ENCODE measurements around the gene TBC1D2B.

The TBC1D2B gene

DNA sequence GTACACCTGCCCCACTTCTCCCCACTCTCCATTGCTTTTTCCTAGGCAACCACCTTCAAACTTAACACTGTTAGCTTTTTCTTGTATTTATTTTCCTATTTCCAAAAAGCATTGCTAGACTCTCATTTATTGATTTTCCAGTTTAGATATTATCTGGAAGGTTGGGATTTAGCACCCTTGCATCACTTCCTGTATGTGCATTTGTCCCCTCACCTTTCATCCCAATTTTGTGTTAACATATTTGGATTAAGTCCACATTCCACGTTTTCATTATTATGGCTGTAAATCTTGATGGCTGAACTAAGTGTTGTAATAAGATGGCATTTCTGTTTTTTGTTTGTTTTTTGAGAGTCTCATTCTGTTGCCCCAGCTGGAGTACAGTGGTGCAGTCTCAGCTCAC lies 109.7 kb downstream of the TBC1D2B start:
- no peak for TF ChIP-seq TAF1 (IDR thresholded peaks at IDR 0.05; ENCODE audit: borderline replicate concordance, insufficient read depth, low read length)
- no peak for TF ChIP-seq FOXP2 (optimal IDR thresholded peaks at IDR 0.05; ENCODE audit: borderline replicate concordance, extremely low read depth, extremely low read length, insufficient read depth)
- TF ChIP-seq, protein P1, sequence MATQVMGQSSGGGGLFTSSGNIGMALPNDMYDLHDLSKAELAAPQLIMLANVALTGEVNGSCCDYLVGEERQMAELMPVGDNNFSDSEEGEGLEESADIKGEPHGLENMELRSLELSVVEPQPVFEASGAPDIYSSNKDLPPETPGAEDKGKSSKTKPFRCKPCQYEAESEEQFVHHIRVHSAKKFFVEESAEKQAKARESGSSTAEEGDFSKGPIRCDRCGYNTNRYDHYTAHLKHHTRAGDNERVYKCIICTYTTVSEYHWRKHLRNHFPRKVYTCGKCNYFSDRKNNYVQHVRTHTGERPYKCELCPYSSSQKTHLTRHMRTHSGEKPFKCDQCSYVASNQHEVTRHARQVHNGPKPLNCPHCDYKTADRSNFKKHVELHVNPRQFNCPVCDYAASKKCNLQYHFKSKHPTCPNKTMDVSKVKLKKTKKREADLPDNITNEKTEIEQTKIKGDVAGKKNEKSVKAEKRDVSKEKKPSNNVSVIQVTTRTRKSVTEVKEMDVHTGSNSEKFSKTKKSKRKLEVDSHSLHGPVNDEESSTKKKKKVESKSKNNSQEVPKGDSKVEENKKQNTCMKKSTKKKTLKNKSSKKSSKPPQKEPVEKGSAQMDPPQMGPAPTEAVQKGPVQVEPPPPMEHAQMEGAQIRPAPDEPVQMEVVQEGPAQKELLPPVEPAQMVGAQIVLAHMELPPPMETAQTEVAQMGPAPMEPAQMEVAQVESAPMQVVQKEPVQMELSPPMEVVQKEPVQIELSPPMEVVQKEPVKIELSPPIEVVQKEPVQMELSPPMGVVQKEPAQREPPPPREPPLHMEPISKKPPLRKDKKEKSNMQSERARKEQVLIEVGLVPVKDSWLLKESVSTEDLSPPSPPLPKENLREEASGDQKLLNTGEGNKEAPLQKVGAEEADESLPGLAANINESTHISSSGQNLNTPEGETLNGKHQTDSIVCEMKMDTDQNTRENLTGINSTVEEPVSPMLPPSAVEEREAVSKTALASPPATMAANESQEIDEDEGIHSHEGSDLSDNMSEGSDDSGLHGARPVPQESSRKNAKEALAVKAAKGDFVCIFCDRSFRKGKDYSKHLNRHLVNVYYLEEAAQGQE (IDR thresholded peaks at IDR 0.05; ENCODE audit: insufficient read depth in 1 of 2, low read depth in 2 of 2, low read length in 2 of 2) = no peak
- TF ChIP-seq POLR2AphosphoS5 (IDR thresholded peaks at IDR 0.05; ENCODE audit: low read depth, low read length) = no peak
- no peak for TF ChIP-seq SIN3A (IDR thresholded peaks at IDR 0.05; ENCODE audit: borderline replicate concordance, insufficient read depth, low read length)

- TF ChIP-seq, protein P1 (IDR thresholded peaks at IDR 0.05; ENCODE audit: insufficient read depth in 1 of 2, low read depth in 2 of 2, low read length in 2 of 2) = no peak
- TF ChIP-seq FOXP2 (optimal IDR thresholded peaks at IDR 0.05; ENCODE audit: borderline replicate concordance, extremely low read depth, extremely low read length, insufficient read depth) (no peak), POLR2AphosphoS5 (IDR thresholded peaks at IDR 0.05; ENCODE audit: low read depth, low read length) (no peak), TAF1 (IDR thresholded peaks at IDR 0.05; ENCODE audit: borderline replicate concordance, insufficient read depth, low read length) (no peak), SIN3A (IDR thresholded peaks at IDR 0.05; ENCODE audit: borderline replicate concordance, insufficient read depth, low read length) (no peak)
Observed at GRCh38 chr15:77966540-77967234, 110.8 kb downstream of the TBC1D2B start.

DNA sequence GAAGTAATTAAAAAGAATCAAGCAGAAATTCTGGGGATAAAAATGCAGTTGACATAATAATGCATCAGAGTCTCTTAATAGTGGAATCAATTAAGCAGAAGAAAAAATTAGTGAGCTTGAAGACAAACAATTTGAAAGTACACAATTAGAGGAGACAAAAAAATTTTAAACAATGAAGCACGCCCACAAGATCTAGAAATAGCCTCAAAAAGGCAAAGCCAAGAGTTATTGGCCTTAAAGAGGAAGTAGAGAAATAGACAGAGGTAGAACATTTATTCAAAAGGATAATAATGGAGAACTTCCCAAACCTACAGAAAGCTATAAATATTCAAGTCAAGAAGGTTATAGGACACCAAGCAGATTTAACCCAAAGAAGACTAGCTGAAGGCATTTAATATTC lies 113.3 kb downstream of the TBC1D2B start:
- TF ChIP-seq, protein P1 (IDR thresholded peaks at IDR 0.05; ENCODE audit: insufficient read depth in 1 of 2, low read depth in 2 of 2, low read length in 2 of 2) = no peak
- TF ChIP-seq POLR2AphosphoS5 (IDR thresholded peaks at IDR 0.05; ENCODE audit: low read depth, low read length) (no peak), SIN3A (IDR thresholded peaks at IDR 0.05; ENCODE audit: borderline replicate concordance, insufficient read depth, low read length) (no peak), TAF1 (IDR thresholded peaks at IDR 0.05; ENCODE audit: borderline replicate concordance, insufficient read depth, low read length) (no peak), FOXP2 (optimal IDR thresholded peaks at IDR 0.05; ENCODE audit: borderline replicate concordance, extremely low read depth, extremely low read length, insufficient read depth) (no peak)

DNA sequence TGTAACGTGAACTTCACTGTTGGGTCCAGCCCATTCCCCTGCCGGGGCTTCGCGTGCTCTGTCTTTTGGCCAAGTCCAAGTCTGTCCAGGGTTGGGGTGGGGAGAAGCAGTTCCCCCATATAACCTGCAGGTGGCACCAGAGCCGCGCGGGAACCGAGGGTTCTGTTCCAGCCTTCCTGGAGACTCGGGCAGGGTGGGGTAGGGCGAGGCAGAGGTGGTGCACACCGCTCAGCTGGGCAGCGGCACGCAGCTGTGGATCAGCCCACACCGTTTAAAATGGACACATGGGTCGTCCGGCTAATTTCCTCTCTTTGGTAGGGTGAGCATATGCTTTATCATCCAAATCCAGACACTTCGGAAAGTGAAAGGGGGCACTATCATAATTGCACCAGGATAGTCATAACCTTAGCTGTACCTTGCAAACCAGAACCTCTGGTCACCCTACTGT lies 118.1 kb downstream of the TBC1D2B start:
- no peak for TF ChIP-seq POLR2AphosphoS5 (IDR thresholded peaks at IDR 0.05; ENCODE audit: low read depth, low read length)
- TF ChIP-seq FOXP2 (optimal IDR thresholded peaks at IDR 0.05; ENCODE audit: borderline replicate concordance, extremely low read depth, extremely low read length, insufficient read depth) = peak; percentile 22

GRCh38 chr15:77945566-77945965 lies 131.9 kb downstream of the TBC1D2B start:
- no peak for TF ChIP-seq SIN3A (IDR thresholded peaks at IDR 0.05; ENCODE audit: borderline replicate concordance, insufficient read depth, low read length)
- TF ChIP-seq, protein P1 (IDR thresholded peaks at IDR 0.05; ENCODE audit: insufficient read depth in 1 of 2, low read depth in 2 of 2, low read length in 2 of 2) = no peak
- no peak for TF ChIP-seq FOXP2 (optimal IDR thresholded peaks at IDR 0.05; ENCODE audit: borderline replicate concordance, extremely low read depth, extremely low read length, insufficient read depth)
- no peak for TF ChIP-seq POLR2AphosphoS5 (IDR thresholded peaks at IDR 0.05; ENCODE audit: low read depth, low read length)
- no peak for TF ChIP-seq TAF1 (IDR thresholded peaks at IDR 0.05; ENCODE audit: borderline replicate concordance, insufficient read depth, low read length)
